ENCODE results near the gene ILKAP. TPM values are rescaled to one million over a fixed set of nuclear protein-coding genes. Genes with fewer than 3 reads are reported as not detected.

ILKAP gene
- polyA plus RNA-seq, 1 donor from 2014 or later: 78.5 TPM

- H3K4me2 ChIP-seq (ENCODE audit: low read length): no peak overlapping the region
- H3K27me3 ChIP-seq (ENCODE audit: insufficient read depth, low read depth, low read length): no peaks in the 10 kb centered on the region
- no peaks in the 10 kb centered on the region for H3K9me3 ChIP-seq (ENCODE audit: low read length)
- H3K36me3 ChIP-seq (ENCODE audit: insufficient read depth, low read length): no peaks in the 10 kb centered on the region
- H3K4me3 ChIP-seq (ENCODE audit: low read length): no peak overlapping the region
- H3F3A ChIP-seq (ENCODE audit: insufficient read depth, low read length, poor library complexity, severe bottlenecking): no peaks in the 10 kb centered on the region
- H3K9me2 ChIP-seq (ENCODE audit: insufficient read depth, low read length): no peaks in the 10 kb centered on the region
- TF ChIP-seq MXI1 (conservative IDR thresholded peaks at IDR 0.05; ENCODE audit: poor library complexity, severe bottlenecking): no peak
- H4K20me1 ChIP-seq (ENCODE audit: insufficient read depth): no peaks in the 10 kb centered on the region
- no peaks in the 10 kb centered on the region for H3K79me2 ChIP-seq (replicated peaks; ENCODE audit: insufficient read depth, low read length)
- no peak overlapping the region for H3K27ac ChIP-seq (ENCODE audit: low read length)
- H2AFZ ChIP-seq (ENCODE audit: low read depth, low read length): no peak overlapping the region
- H3K9ac ChIP-seq (ENCODE audit: low read length): no peak overlapping the region
Observed at GRCh38 chr2:238146884-238147544, 56.5 kb downstream of the ILKAP start.

GRCh38 chr2:238145851-238146250, 57.6 kb downstream of the ILKAP start:
- Histone ChIP-seq H3K4me3 (ENCODE audit: low read length) (no peak overlapping the region), H2AFZ (ENCODE audit: low read depth, low read length) (no peak overlapping the region), H3K9ac (ENCODE audit: low read length) (no peak overlapping the region), H3K36me3 (ENCODE audit: insufficient read depth, low read length) (no peaks in the 10 kb centered on the region), H3K9me2 (ENCODE audit: insufficient read depth, low read length) (no peaks in the 10 kb centered on the region), H3K27ac (ENCODE audit: low read length) (no peak overlapping the region), H4K20me1 (ENCODE audit: insufficient read depth) (no peaks in the 10 kb centered on the region), H3K79me2 (replicated peaks; ENCODE audit: insufficient read depth, low read length) (no peaks in the 10 kb centered on the region), H3K9me3 (ENCODE audit: low read length) (no peaks in the 10 kb centered on the region), H3K4me2 (ENCODE audit: low read length) (no peak overlapping the region), H3F3A (ENCODE audit: insufficient read depth, low read length, poor library complexity, severe bottlenecking) (no peaks in the 10 kb centered on the region), H3K27me3 (ENCODE audit: insufficient read depth, low read depth, low read length) (no peaks in the 10 kb centered on the region)
- TF ChIP-seq, protein P1, sequence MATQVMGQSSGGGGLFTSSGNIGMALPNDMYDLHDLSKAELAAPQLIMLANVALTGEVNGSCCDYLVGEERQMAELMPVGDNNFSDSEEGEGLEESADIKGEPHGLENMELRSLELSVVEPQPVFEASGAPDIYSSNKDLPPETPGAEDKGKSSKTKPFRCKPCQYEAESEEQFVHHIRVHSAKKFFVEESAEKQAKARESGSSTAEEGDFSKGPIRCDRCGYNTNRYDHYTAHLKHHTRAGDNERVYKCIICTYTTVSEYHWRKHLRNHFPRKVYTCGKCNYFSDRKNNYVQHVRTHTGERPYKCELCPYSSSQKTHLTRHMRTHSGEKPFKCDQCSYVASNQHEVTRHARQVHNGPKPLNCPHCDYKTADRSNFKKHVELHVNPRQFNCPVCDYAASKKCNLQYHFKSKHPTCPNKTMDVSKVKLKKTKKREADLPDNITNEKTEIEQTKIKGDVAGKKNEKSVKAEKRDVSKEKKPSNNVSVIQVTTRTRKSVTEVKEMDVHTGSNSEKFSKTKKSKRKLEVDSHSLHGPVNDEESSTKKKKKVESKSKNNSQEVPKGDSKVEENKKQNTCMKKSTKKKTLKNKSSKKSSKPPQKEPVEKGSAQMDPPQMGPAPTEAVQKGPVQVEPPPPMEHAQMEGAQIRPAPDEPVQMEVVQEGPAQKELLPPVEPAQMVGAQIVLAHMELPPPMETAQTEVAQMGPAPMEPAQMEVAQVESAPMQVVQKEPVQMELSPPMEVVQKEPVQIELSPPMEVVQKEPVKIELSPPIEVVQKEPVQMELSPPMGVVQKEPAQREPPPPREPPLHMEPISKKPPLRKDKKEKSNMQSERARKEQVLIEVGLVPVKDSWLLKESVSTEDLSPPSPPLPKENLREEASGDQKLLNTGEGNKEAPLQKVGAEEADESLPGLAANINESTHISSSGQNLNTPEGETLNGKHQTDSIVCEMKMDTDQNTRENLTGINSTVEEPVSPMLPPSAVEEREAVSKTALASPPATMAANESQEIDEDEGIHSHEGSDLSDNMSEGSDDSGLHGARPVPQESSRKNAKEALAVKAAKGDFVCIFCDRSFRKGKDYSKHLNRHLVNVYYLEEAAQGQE (IDR thresholded peaks at IDR 0.05; ENCODE audit: borderline replicate concordance): no peak
- TF ChIP-seq EZH2 (IDR thresholded peaks at IDR 0.05; ENCODE audit: borderline replicate concordance, insufficient read depth, low read length, poor library complexity, severe bottlenecking) (no peak), MXI1 (conservative IDR thresholded peaks at IDR 0.05; ENCODE audit: poor library complexity, severe bottlenecking) (no peak)
- TF ChIP-seq, protein P2, sequence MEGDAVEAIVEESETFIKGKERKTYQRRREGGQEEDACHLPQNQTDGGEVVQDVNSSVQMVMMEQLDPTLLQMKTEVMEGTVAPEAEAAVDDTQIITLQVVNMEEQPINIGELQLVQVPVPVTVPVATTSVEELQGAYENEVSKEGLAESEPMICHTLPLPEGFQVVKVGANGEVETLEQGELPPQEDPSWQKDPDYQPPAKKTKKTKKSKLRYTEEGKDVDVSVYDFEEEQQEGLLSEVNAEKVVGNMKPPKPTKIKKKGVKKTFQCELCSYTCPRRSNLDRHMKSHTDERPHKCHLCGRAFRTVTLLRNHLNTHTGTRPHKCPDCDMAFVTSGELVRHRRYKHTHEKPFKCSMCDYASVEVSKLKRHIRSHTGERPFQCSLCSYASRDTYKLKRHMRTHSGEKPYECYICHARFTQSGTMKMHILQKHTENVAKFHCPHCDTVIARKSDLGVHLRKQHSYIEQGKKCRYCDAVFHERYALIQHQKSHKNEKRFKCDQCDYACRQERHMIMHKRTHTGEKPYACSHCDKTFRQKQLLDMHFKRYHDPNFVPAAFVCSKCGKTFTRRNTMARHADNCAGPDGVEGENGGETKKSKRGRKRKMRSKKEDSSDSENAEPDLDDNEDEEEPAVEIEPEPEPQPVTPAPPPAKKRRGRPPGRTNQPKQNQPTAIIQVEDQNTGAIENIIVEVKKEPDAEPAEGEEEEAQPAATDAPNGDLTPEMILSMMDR (IDR thresholded peaks at IDR 0.05; ENCODE audit: poor library complexity, severe bottlenecking): no peak

GRCh38 chr2:238145046-238145445, 58.4 kb downstream of the ILKAP start:
- no peaks in the 10 kb centered on the region for H3K9me2 ChIP-seq (ENCODE audit: insufficient read depth, low read length)
- TF ChIP-seq MXI1 (conservative IDR thresholded peaks at IDR 0.05; ENCODE audit: poor library complexity, severe bottlenecking) (no peak), POLR2AphosphoS5 (IDR thresholded peaks at IDR 0.05) (no peak), EP300 (conservative IDR thresholded peaks at IDR 0.05; ENCODE audit: poor library complexity, severe bottlenecking) (no peak), TAF1 (IDR thresholded peaks at IDR 0.05; ENCODE audit: low read depth) (no peak), EZH2 (IDR thresholded peaks at IDR 0.05; ENCODE audit: borderline replicate concordance, insufficient read depth, low read length, poor library complexity, severe bottlenecking) (no peak), RAD21 (conservative IDR thresholded peaks at IDR 0.05) (no peak), SMC3 (conservative IDR thresholded peaks at IDR 0.05; ENCODE audit: poor library complexity) (no peak)
- TF ChIP-seq, protein P2 (IDR thresholded peaks at IDR 0.05; ENCODE audit: poor library complexity, severe bottlenecking): no peak
- no peak overlapping the region for H3K4me3 ChIP-seq (ENCODE audit: low read length)
- H3K79me2 ChIP-seq (replicated peaks; ENCODE audit: insufficient read depth, low read length): no peaks in the 10 kb centered on the region
- H3K27me3 ChIP-seq (ENCODE audit: insufficient read depth, low read depth, low read length): no peaks in the 10 kb centered on the region
- H3K9ac ChIP-seq (ENCODE audit: low read length): no peak overlapping the region
- no peak overlapping the region for H2AFZ ChIP-seq (ENCODE audit: low read depth, low read length)
- H3K9me3 ChIP-seq (ENCODE audit: low read length): no peaks in the 10 kb centered on the region
- no peaks in the 10 kb centered on the region for H4K20me1 ChIP-seq (ENCODE audit: insufficient read depth)
- no peaks in the 10 kb centered on the region for H3K36me3 ChIP-seq (ENCODE audit: insufficient read depth, low read length)
- H3K4me2 ChIP-seq (ENCODE audit: low read length): no peak overlapping the region
- no peaks in the 10 kb centered on the region for H3F3A ChIP-seq (ENCODE audit: insufficient read depth, low read length, poor library complexity, severe bottlenecking)
- no peak overlapping the region for H3K27ac ChIP-seq (ENCODE audit: low read length)
